GM12878 (cell line): ENCODE results near the gene SIT1. TPM values are rescaled to one million over a fixed set of nuclear protein-coding genes. Genes with fewer than 3 reads are reported as not detected.

Experiments
- BACH1 ChIP-seq: fragments of 450-650 bp; IDR thresholded peaks from 2 replicates; pipeline ENCODE4 v1.6.1; 2017; ENCODE audit warnings: mild to moderate bottlenecking, borderline replicate concordance
- E2F8 ChIP-seq: fragments of 450-650 bp; IDR thresholded peaks from 2 replicates; pipeline ENCODE4 v1.6.1; 2018; ENCODE audit warnings: mild to moderate bottlenecking, low read depth, moderate library complexity; ENCODE audit not compliant: partially characterized antibody
- E4F1 ChIP-seq: fragments of 450-650 bp; IDR thresholded peaks from 2 replicates; pipeline ENCODE4 v1.6.1; 2018; ENCODE audit warnings: borderline replicate concordance, mild to moderate bottlenecking; ENCODE audit not compliant: partially characterized antibody
- FOXK2 ChIP-seq: fragments of 450-650 bp; IDR thresholded peaks from 2 replicates; pipeline ENCODE4 v1.6.1; 2017; ENCODE audit warnings: mild to moderate bottlenecking, moderate library complexity
- NFYA ChIP-seq: IDR thresholded peaks from 2 replicates; pipeline ENCODE4 v1.6.1; 2011; ENCODE audit warnings: low read depth, mild to moderate bottlenecking, low read length, improper control_type of control experiment, borderline replicate concordance
- SMARCA5 ChIP-seq: fragments of 450-650 bp; IDR thresholded peaks from 2 replicates; pipeline ENCODE4 v1.6.1; 2017; ENCODE audit warnings: mild to moderate bottlenecking
- ZBTB33 ChIP-seq: fragments of 450-650 bp; IDR thresholded peaks from 2 replicates; pipeline ENCODE4 v1.6.1; 2017; ENCODE audit warnings: mild to moderate bottlenecking
- polyA plus RNA-seq, 11 experiments: library from polyadenylated mRNA; depleted of rRNA in 4 of 11; unstranded in 6 of 11; stranded (reverse) in 5 of 11; fragments of >200 nt; fragmentation: Nextera tagmentation in 4 of 11; fragmentation: Illumina TruSeq in 1 of 11; extraction: Ambion mirVana in 4 of 11; extraction: Trizol in 1 of 11; gene quantifications; 1 replicate in 1 of 11; 2 replicates in 10 of 11; pipeline versions ENCODE4 v1.2.1 to v1.2.3, GENCODE V29; 2011 to 2016; ENCODE audit warnings: inconsistent platforms in 2 of 11, missing spikeins in 2 of 11, low read depth in 1 of 11
- total RNA-seq, 4 experiments: library from RNA; depleted of rRNA in 3 of 4; stranded (reverse); fragments of >200 nt in 3 of 4; fragmentation: Illumina TruSeq in 1 of 4; extraction: Trizol in 1 of 4; gene quantifications; 2 replicates each; pipeline versions ENCODE4 v1.2.1 to v1.2.3, GENCODE V29; 2013 to 2021
- TF ChIP-seq, protein P1 (sequence below): fragments of 450-650 bp; IDR thresholded peaks from 2 replicates; pipeline ENCODE4 v1.6.1; 2016; ENCODE audit warnings: mild to moderate bottlenecking, moderate library complexity, borderline replicate concordance

The SIT1 gene
- total and polyA plus RNA-seq, 10 of the 15 experiments (the other 5 are each of a cell fraction or from before 2014, with no cell fraction given): 0.97 to 137 (median 59.7) TPM

DNA sequence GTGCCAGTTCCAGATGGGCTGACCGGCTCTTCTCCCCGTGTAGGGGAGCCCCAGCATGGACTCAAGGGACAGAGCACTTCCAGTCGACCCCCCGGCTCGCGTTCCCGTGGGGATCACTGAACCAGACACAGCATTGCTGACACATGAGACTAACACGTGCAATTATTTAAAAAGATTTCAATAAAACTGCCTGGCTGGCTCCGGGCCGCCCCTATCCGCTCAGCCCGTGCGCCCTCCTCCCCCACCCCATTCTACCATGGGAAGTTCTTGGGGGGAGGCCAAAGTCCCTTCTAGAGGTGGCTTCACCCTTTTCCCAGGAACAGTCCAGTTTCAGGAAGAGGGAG is 40.9 kb downstream of the SIT1 start (continued):
- TF ChIP-seq E4F1: no peak
- TF ChIP-seq SMARCA5: no peak
- no peak for TF ChIP-seq E2F8
- no peak for TF ChIP-seq FOXK2
- no peak for TF ChIP-seq BACH1
- no peak for TF ChIP-seq NFYA
- no peak for TF ChIP-seq ZBTB33
- TF ChIP-seq, protein P1, sequence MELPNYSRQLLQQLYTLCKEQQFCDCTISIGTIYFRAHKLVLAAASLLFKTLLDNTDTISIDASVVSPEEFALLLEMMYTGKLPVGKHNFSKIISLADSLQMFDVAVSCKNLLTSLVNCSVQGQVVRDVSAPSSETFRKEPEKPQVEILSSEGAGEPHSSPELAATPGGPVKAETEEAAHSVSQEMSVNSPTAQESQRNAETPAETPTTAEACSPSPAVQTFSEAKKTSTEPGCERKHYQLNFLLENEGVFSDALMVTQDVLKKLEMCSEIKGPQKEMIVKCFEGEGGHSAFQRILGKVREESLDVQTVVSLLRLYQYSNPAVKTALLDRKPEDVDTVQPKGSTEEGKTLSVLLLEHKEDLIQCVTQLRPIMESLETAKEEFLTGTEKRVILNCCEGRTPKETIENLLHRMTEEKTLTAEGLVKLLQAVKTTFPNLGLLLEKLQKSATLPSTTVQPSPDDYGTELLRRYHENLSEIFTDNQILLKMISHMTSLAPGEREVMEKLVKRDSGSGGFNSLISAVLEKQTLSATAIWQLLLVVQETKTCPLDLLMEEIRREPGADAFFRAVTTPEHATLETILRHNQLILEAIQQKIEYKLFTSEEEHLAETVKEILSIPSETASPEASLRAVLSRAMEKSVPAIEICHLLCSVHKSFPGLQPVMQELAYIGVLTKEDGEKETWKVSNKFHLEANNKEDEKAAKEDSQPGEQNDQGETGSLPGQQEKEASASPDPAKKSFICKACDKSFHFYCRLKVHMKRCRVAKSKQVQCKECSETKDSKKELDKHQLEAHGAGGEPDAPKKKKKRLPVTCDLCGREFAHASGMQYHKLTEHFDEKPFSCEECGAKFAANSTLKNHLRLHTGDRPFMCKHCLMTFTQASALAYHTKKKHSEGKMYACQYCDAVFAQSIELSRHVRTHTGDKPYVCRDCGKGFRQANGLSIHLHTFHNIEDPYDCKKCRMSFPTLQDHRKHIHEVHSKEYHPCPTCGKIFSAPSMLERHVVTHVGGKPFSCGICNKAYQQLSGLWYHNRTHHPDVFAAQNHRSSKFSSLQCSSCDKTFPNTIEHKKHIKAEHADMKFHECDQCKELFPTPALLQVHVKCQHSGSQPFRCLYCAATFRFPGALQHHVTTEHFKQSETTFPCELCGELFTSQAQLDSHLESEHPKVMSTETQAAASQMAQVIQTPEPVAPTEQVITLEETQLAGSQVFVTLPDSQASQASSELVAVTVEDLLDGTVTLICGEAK: no peak
